Measurements from ENCODE around the gene CMSS1.

GRCh38 chr3:99950921-99951320 lies 133.3 kb downstream of the CMSS1 start:
- no peak for TF ChIP-seq CTCF (IDR thresholded peaks at IDR 0.05; ENCODE audit: low read length)
- no peak for TF ChIP-seq EZH2 (IDR thresholded peaks at IDR 0.05; ENCODE audit: borderline replicate concordance, low read length)

Measured in OCI-LY1 (cell line).